CD4-positive, alpha-beta T cell treated with Interferon alpha-2 for 1 hour (primary cell): ENCODE results near the gene CCDC88C.
"Not testable (repeated sequence)": the region's sequence is repeated elsewhere in the genome, so short reads cannot be mapped to it uniquely, and the experiment has no call there.

Source experiments
- DNase-seq, 2 donors: peaks; one replicate each; pipeline ENCODE4 v3.0.0-alpha.2; 2020 to 2022

The CCDC88C gene, protein sequence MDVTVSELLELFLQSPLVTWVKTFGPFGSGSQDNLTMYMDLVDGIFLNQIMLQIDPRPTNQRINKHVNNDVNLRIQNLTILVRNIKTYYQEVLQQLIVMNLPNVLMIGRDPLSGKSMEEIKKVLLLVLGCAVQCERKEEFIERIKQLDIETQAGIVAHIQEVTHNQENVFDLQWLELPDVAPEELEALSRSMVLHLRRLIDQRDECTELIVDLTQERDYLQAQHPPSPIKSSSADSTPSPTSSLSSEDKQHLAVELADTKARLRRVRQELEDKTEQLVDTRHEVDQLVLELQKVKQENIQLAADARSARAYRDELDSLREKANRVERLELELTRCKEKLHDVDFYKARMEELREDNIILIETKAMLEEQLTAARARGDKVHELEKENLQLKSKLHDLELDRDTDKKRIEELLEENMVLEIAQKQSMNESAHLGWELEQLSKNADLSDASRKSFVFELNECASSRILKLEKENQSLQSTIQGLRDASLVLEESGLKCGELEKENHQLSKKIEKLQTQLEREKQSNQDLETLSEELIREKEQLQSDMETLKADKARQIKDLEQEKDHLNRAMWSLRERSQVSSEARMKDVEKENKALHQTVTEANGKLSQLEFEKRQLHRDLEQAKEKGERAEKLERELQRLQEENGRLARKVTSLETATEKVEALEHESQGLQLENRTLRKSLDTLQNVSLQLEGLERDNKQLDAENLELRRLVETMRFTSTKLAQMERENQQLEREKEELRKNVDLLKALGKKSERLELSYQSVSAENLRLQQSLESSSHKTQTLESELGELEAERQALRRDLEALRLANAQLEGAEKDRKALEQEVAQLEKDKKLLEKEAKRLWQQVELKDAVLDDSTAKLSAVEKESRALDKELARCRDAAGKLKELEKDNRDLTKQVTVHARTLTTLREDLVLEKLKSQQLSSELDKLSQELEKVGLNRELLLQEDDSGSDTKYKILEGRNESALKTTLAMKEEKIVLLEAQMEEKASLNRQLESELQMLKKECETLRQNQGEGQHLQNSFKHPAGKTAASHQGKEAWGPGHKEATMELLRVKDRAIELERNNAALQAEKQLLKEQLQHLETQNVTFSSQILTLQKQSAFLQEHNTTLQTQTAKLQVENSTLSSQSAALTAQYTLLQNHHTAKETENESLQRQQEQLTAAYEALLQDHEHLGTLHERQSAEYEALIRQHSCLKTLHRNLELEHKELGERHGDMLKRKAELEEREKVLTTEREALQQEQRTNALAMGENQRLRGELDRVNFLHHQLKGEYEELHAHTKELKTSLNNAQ (N-terminal part only)

DNA sequence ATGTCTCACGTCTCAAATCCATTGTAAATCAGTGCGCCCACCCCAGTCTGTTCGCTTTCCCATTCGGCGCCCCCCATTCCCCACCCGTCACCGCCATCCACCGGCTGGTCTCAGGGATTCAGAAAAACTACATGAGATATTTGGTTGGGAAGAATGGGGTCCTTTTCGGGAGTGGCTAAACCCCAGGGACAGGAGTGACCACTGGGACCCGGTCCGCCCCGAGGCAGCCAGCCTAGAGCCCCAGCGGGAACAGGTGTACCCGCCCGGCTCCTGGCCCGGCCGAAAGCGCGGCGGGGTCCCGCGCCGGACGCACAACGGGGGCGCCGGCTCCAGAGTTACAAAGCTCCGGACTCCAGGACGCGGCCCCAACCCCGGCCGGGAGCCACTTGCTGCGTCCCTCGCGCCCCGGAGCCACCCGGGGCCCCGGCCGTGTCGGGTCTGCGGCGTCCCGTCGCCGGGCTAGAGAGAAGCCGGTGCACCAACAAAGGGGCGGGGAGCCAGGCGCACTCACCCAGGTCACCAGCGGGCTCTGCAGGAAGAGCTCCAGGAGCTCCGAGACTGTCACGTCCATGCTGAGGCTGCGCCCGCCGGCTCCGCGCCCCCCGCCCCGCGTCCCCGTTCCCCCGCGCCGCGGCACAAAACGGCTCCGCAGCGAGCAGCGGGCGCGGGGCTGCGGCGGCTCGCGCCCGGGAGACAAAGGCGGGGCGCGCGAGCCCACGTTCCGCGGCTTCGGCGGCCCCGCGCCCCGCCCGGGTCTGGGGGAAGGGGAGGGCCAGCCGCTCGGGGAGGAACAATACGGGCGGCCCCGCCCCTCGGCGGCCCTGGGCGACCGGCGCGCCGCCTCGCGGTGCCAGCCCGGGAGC, at the start of gene CCDC88C:
CCDC88C (minus strand) TSS at position 701 of the 863 bp plus-strand sequence; CDS start at position 571, 130 bp downstream.
- peak; percentile 71 to 81 for DNase-seq

- no peak for DNase-seq
These were observed 48.6 kb upstream of the CCDC88C start for GRCh38 chr14:91466192-91466591.

GRCh38 chr14:91464615-91465205, 47.1 kb upstream of the CCDC88C start:
- DNase-seq: no peak

DNA sequence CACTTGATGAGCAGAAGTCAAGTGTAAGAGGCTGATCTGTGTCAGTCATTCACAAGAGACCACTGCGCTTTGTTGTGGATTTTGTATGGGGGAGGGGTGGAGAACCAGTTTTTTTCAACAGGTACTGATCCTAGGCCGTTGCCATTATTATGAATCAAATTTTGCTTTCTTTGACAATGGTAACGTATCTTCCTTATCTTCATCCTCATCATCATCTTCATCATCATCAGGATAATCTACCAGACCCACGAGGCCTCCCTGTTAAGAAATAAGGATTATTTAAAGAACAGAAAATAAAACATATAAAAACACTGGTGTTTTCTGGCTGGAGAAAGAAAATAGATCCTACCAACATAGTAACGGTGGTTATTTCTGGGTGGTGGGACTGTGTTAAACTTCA, 41.0 kb upstream of the CCDC88C start:
- DNase-seq: no peak

DNA sequence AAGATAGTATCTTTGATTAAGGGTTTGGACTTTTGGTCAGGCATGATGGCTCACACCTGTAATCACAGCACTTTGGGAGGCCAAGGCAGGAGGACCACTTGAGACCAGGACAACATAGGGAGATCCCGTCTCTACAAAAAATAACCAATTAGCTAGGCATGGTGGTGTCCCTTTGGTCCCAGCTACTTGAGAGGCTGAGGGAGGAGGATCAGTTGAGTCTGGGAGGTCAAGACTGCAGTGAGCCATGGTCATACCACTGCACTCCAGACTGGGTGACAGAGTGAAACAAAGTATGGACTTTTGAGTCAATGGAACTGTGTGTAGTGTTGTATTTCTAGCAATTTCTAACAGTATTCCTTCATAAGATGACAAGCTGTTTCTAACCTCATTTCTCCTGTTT, 38.7 kb upstream of the CCDC88C start:
- DNase-seq: no peak

- no peak for DNase-seq
These were observed 37.0 kb upstream of the CCDC88C start for GRCh38 chr14:91454580-91454979.

GRCh38 chr14:91454155-91454554, 36.5 kb upstream of the CCDC88C start:
- no peak for DNase-seq

- no peak for DNase-seq
These were observed 36.1 kb upstream of the CCDC88C start for GRCh38 chr14:91453744-91454143.

- no peak for DNase-seq
These were observed 26.9 kb upstream of the CCDC88C start for GRCh38 chr14:91444335-91445020.

DNA sequence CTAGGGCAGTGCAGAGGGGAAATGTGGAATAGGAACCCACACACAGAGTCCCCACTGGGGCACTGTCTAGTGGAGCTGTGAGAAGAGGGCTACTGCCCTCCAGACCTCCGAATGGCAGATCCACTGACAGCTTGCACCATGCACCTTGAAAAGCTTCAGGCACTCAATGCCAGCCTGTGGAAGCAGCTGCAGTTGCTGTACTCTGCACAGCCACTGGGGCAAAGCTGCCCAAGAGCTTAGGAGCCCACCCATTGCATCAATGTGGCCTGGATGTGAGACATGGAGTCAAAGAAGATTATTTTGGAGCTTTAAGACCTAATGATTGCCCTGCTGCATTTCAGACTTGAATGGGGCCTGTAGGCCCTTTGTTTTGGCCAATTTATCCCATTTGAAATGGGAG, 21.7 kb upstream of the CCDC88C start:
- no peak for DNase-seq

GRCh38 chr14:91438845-91439244, 21.2 kb upstream of the CCDC88C start:
- DNase-seq: no peak

GRCh38 chr14:91436266-91436665, 18.6 kb upstream of the CCDC88C start:
- DNase-seq: not testable (repeated sequence)

DNA sequence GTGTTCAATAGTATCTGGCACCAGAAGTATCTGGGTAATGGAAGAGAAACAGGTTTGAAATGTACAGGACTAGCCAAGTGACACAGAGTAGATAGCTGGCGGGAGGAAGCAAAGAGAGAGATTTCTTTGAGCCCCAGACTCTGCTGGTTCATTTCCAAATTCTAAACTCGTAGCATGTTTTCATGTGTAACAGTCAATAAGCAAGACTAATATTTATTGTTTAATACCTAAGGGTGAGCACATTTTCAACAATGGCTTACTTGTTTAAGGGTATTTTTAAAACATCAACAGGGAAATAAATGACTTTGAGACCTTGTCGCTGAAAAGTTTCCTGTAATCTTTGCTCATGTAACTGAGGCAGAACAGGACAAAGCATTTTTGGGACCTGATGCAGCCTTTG, 11.8 kb upstream of the CCDC88C start:
- DNase-seq: no peak

DNA sequence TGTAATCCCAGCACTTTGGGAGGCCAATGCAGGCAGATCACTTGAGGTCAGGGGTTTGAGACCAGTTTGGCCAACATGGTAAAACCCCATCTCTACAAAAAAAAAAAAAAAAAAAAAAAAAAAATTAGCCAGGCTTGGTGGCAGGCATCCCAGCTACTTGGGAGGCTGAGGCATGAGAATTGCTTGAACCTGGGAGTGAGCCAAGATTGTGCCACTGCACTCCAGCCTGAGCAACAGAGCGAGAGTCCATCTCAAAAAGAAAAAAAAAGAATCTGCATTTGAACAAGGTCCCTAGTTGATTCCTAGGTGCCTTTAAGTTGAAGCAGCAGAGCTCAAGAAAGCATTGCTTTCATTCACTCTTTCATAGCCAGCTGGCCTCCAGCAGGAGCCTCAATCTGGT, 11.3 kb upstream of the CCDC88C start:
- DNase-seq: not testable (repeated sequence)

DNA sequence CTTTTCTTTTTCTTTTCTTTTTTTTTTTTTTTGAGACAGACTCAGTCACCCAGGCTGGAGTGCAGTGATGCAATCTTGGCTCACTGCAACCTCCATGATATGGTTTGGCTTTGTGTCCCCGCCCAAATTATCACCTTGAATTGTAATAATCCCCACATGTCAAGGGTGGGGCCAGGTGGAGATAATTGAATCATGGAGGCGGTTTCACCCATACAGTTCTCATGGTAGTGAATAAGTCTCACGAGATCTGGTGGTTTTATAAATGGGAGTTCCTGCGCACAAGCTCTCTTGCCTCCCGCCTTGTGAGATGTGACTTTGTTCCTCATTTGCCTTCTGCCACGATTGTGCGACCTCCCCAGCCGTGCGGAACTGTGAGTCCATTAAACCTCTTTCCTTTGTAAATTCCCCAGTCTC, 7.9 kb upstream of the CCDC88C start:
- not testable (repeated sequence) for DNase-seq

GRCh38 chr14:91424813-91425530, 7.4 kb upstream of the CCDC88C start:
- DNase-seq: no peak

- no peak for DNase-seq
These were observed 3.1 kb upstream of the CCDC88C start for GRCh38 chr14:91420686-91421085.

GRCh38 chr14:91419451-91419850, 1.8 kb upstream of the CCDC88C start:
- DNase-seq: no peak

- peak in 1 of 2 donors; percentile 80 for DNase-seq
These were observed 1.4 kb upstream of the CCDC88C start for GRCh38 chr14:91419044-91419397.

DNA sequence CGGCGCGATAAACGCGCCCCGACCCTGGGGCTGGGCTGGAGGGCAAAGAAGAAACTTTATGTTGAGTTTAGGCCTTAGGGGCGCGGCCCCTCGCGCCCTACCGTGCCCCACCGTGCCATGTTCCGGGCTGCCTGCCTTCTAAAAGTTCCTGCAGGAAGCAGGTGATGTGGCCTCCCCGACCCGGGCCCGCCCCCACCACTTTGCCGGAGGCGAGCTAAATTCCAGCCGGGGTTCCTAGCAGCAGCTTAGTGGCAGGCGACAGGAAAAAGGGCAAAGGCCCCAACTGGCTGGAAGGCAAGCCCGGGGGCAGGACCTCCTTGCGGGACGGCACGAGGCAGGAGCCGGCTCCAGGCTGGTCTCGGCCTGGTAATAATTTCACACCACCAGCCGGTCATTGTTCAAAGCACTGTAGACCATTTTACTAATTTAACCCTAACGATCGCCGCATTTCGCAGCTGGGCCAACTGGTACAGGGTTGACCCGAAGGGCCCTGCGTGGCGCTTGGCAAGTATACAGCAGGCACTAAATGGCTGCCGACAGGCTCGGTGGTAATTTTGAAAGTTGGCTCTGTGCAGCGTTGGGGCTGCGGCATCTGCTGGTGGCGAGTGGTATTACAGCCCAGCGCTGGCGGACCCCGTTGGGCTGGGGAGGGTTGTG, 895 bp upstream of the CCDC88C start:
- peak; percentile 75 to 88 for DNase-seq
